GM20000 (cell line): Measurements from ENCODE around the gene RIN2.

Experiments
- DNase-seq: peaks from one replicate; pipeline ENCODE4 v3.0.0; 2012; ENCODE audit warnings: low spot score
- CTCF ChIP-seq: IDR thresholded peaks from 2 replicates; pipeline ENCODE4 v1.5.1; 2012; ENCODE audit warnings: mild to moderate bottlenecking, control low read depth; ENCODE audit errors: extremely low read depth, missing control alignments

The RIN2 gene

GRCh38 chr20:19781235-19781634 lies 23.2 kb downstream of the RIN2 start:
- no peak for TF ChIP-seq CTCF
- no peak for DNase-seq

GRCh38 chr20:19782669-19783068 lies 24.6 kb downstream of the RIN2 start:
- TF ChIP-seq CTCF: no peak
- no peak for DNase-seq

DNA sequence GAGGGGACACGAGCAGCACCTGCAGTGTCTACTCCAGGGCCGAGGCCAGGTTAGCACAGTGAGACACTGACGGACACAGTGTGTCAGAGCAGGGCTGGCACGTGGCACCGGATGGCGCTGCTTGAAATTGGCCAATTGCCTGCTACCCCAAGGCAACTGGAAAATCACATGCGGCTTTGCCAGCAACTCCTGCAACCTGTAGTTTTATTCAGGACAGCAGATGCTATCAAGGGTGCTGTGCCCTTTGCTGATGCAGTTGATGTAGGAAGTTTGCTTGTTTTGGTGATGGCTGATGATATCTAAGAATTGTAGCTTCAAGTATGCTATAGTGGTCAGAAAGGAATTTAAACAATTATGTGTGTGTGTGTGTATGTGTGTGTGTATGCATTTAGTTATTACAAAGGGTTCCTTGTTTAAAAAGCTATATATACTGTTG lies 25.9 kb downstream of the RIN2 start:
- TF ChIP-seq CTCF: no peak
- no peak for DNase-seq

GRCh38 chr20:19784511-19785172 lies 26.6 kb downstream of the RIN2 start:
- peak; percentile 52 for DNase-seq
- TF ChIP-seq CTCF: peak; percentile 56

GRCh38 chr20:19785173-19785982 lies 27.3 kb downstream of the RIN2 start:
- TF ChIP-seq CTCF: no peak
- DNase-seq: no peak

GRCh38 chr20:19785983-19786285 lies 27.9 kb downstream of the RIN2 start:
- no peak for TF ChIP-seq CTCF
- no peak for DNase-seq

GRCh38 chr20:19786311-19786710 lies 28.3 kb downstream of the RIN2 start:
- no peak for TF ChIP-seq CTCF
- no peak for DNase-seq
